Measurements from ENCODE around the gene MEGF10.

MEGF10 gene

GRCh38 chr5:127330116-127330515 is 39.5 kb downstream of the MEGF10 start:
- FAIRE-seq, result no peak

GRCh38 chr5:127331890-127332649 is 41.5 kb downstream of the MEGF10 start:
- no peak for FAIRE-seq

GRCh38 chr5:127333483-127333882 is 42.9 kb downstream of the MEGF10 start:
- FAIRE-seq, result no peak

GRCh38 chr5:127335381-127335780 is 44.8 kb downstream of the MEGF10 start:
- no peak for FAIRE-seq

GRCh38 chr5:127337876-127338275 is 47.3 kb downstream of the MEGF10 start:
- FAIRE-seq, result no peak

GRCh38 chr5:127338501-127338900 is 47.9 kb downstream of the MEGF10 start:
- no peak for FAIRE-seq

- FAIRE-seq, result no peak
Measured at GRCh38 chr5:127340606-127341005, 50.0 kb downstream of the MEGF10 start.

- FAIRE-seq, result no peak
Measured at GRCh38 chr5:127342364-127342763, 51.8 kb downstream of the MEGF10 start.

- FAIRE-seq, result no peak
Measured at GRCh38 chr5:127343313-127343712, 52.7 kb downstream of the MEGF10 start.

- no peak for FAIRE-seq
Measured at GRCh38 chr5:127343866-127344265, 53.3 kb downstream of the MEGF10 start.

GRCh38 chr5:127344931-127345330 is 54.3 kb downstream of the MEGF10 start:
- FAIRE-seq, result no peak

GRCh38 chr5:127351418-127351817 is 60.8 kb downstream of the MEGF10 start:
- FAIRE-seq, result no peak

- FAIRE-seq, result no peak
Measured at GRCh38 chr5:127352068-127352467, 61.5 kb downstream of the MEGF10 start.

- FAIRE-seq, result no peak
Measured at GRCh38 chr5:127353327-127353726, 62.7 kb downstream of the MEGF10 start.

- no peak for FAIRE-seq
Measured at GRCh38 chr5:127353796-127354195, 63.2 kb downstream of the MEGF10 start.

GRCh38 chr5:127355337-127355736 is 64.7 kb downstream of the MEGF10 start:
- no peak for FAIRE-seq

GRCh38 chr5:127358284-127358683 is 67.7 kb downstream of the MEGF10 start:
- no peak for FAIRE-seq

- no peak for FAIRE-seq
Measured at GRCh38 chr5:127358740-127359139, 68.1 kb downstream of the MEGF10 start.

- no peak for FAIRE-seq
Measured at GRCh38 chr5:127359502-127359901, 68.9 kb downstream of the MEGF10 start.

GRCh38 chr5:127363403-127363802 is 72.8 kb downstream of the MEGF10 start:
- no peak for FAIRE-seq

GRCh38 chr5:127367029-127367428 is 76.4 kb downstream of the MEGF10 start:
- no peak for FAIRE-seq

GRCh38 chr5:127367946-127368465 is 77.4 kb downstream of the MEGF10 start:
- FAIRE-seq, result no peak

GRCh38 chr5:127369796-127370195 is 79.2 kb downstream of the MEGF10 start:
- no peak for FAIRE-seq

GRCh38 chr5:127370631-127371030 is 80.0 kb downstream of the MEGF10 start:
- FAIRE-seq, result no peak
